GM23338 (cell line): Measurements from ENCODE around the gene SLC25A13. TPM values are rescaled to one million over a fixed set of nuclear protein-coding genes. Genes with fewer than 3 reads are reported as not detected.

Experiments
- ATAC-seq: fragments of 200-7000 bp; cut with Tn5 transposase; 3 replicates; pipeline ENCODE4 v1.9.1; 2020
- DNase-seq: peaks from one replicate; pipeline ENCODE4 v3.0.0-alpha.2; 2015; ENCODE audit warnings: low spot score
- H2AFZ ChIP-seq: fragments of 200-600 bp; sonication (generic); 2 replicates; pipeline ENCODE4 v1.8.0; 2016; ENCODE audit warnings: antibody characterized with exemption, mild to moderate bottlenecking, moderate library complexity
- H3F3A ChIP-seq: fragments of 200-600 bp; sonication (generic); replicated peaks from 2 replicates; pipeline ENCODE4 v1.8.0; 2017; ENCODE audit warnings: antibody characterized with exemption, mixed run types, low read depth
- H3K27ac ChIP-seq: fragments of 200-600 bp; sonication (generic); 2 replicates; pipeline ENCODE4 v1.6.1; 2016; ENCODE audit warnings: low read depth
- H3K27me3 ChIP-seq: fragments of 200-600 bp; sonication (generic); 2 replicates; pipeline ENCODE4 v1.8.0; 2016; ENCODE audit warnings: mild to moderate bottlenecking, mixed run types, moderate library complexity; ENCODE audit not compliant: insufficient read depth
- H3K36me3 ChIP-seq: fragments of 200-600 bp; sonication (generic); 2 replicates; pipeline ENCODE4 v1.8.0; 2016; ENCODE audit warnings: mild to moderate bottlenecking; ENCODE audit not compliant: insufficient read depth
- H3K4me1 ChIP-seq: fragments of 200-600 bp; sonication (generic); 2 replicates; pipeline ENCODE4 v1.8.0; 2016; ENCODE audit warnings: mild to moderate bottlenecking, moderate library complexity; ENCODE audit not compliant: insufficient read depth
- H3K4me2 ChIP-seq: fragments of 200-600 bp; sonication (generic); 2 replicates; pipeline ENCODE4 v1.7.1; 2017; ENCODE audit warnings: mixed run types
- H3K4me3 ChIP-seq: fragments of 200-600 bp; sonication (generic); 2 replicates; pipeline ENCODE4 v1.6.1; 2016; ENCODE audit warnings: mixed run types
- H3K79me2 ChIP-seq: fragments of 200-600 bp; sonication (generic); replicated peaks from 2 replicates; pipeline ENCODE4 v1.8.0; 2017; ENCODE audit warnings: mild to moderate bottlenecking; ENCODE audit not compliant: insufficient read depth
- H3K9me2 ChIP-seq: fragments of 200-600 bp; sonication (generic); 2 replicates; pipeline ENCODE4 v1.8.0; 2017; ENCODE audit not compliant: insufficient read depth
- H4K20me1 ChIP-seq: fragments of 200-600 bp; sonication (generic); replicated peaks from 2 replicates; pipeline ENCODE4 v1.8.0; 2017; ENCODE audit warnings: mild to moderate bottlenecking; ENCODE audit not compliant: insufficient read depth
- H3K27ac Mint-ChIP-seq: 2 replicates; pipeline ENCODE4 v1.8.0; 2020; ENCODE audit warnings: inconsistent platforms, mild to moderate bottlenecking, moderate library complexity, mixed read lengths
- H3K27me3 Mint-ChIP-seq: 3 replicates; pipeline ENCODE4 v1.8.0; 2022; ENCODE audit warnings: low read depth, mild to moderate bottlenecking, moderate library complexity, mixed read lengths, inconsistent platforms; ENCODE audit not compliant: insufficient read depth, poor library complexity
- H3K36me3 Mint-ChIP-seq: 3 replicates; pipeline ENCODE4 v1.8.0; 2021; ENCODE audit warnings: low read depth, mild to moderate bottlenecking, inconsistent platforms, moderate library complexity, mixed read lengths
- H3K4me1 Mint-ChIP-seq: 3 replicates; pipeline ENCODE4 v1.8.0; 2020; ENCODE audit warnings: mild to moderate bottlenecking, inconsistent platforms, mixed read lengths
- H3K4me3 Mint-ChIP-seq: 3 replicates; pipeline ENCODE4 v1.8.0; 2021; ENCODE audit warnings: moderate library complexity, mild to moderate bottlenecking, inconsistent platforms, mixed read lengths
- H3K9me3 Mint-ChIP-seq: 3 replicates; pipeline ENCODE4 v1.8.0; 2020; ENCODE audit warnings: moderate library complexity, mild to moderate bottlenecking, inconsistent platforms, mixed read lengths
- CREB1 ChIP-seq: fragments of 250-450 bp; sonication (Bioruptor Pico); IDR thresholded peaks from 2 replicates; pipeline ENCODE4 v1.5.0; 2020; ENCODE audit warnings: low read depth, mild to moderate bottlenecking, moderate library complexity
- EZH2 ChIP-seq: fragments of 200-600 bp; sonication (generic); IDR thresholded peaks from one replicate; pipeline ENCODE4 v1.8.0; 2017; ENCODE audit warnings: antibody characterized with exemption, mild to moderate bottlenecking, low read depth; ENCODE audit not compliant: unreplicated experiment
- EZH2phosphoT487 ChIP-seq: fragments of 200-600 bp; sonication (generic); IDR thresholded peaks from one replicate; pipeline ENCODE4 v1.8.1; 2018; ENCODE audit warnings: antibody characterized with exemption; ENCODE audit not compliant: unreplicated experiment
- JUNB ChIP-seq: IDR thresholded peaks from one replicate; pipeline ENCODE4 v1.6.1; 2016; ENCODE audit warnings: antibody characterized with exemption; ENCODE audit not compliant: unreplicated experiment
- NANOG ChIP-seq: IDR thresholded peaks from 2 replicates; pipeline ENCODE4 v1.6.1; 2016; ENCODE audit warnings: antibody characterized with exemption, borderline replicate concordance
- POLR2AphosphoS5 ChIP-seq: IDR thresholded peaks from 2 replicates; pipeline ENCODE4 v1.6.1; 2016; ENCODE audit warnings: antibody characterized with exemption, low read depth
- STAT1 ChIP-seq: IDR thresholded peaks from one replicate; pipeline ENCODE4 v1.6.1; 2016; ENCODE audit warnings: antibody characterized with exemption; ENCODE audit not compliant: unreplicated experiment
- ZNF114 ChIP-seq: fragments of 250-450 bp; sonication (Bioruptor Pico); IDR thresholded peaks from 2 replicates; pipeline ENCODE4 v1.5.0; 2020; ENCODE audit warnings: mild to moderate bottlenecking, moderate library complexity
- ZNF331 ChIP-seq: fragments of 250-450 bp; sonication (Bioruptor Pico); IDR thresholded peaks from 2 replicates; pipeline ENCODE4 v1.5.0; 2020; ENCODE audit warnings: low read depth, mild to moderate bottlenecking, moderate library complexity
- ZNF462 ChIP-seq: fragments of 250-450 bp; sonication (Bioruptor Pico); IDR thresholded peaks from 2 replicates; pipeline ENCODE4 v1.5.0; 2020; ENCODE audit warnings: mild to moderate bottlenecking, moderate library complexity
- polyA plus RNA-seq: library from polyadenylated mRNA; unstranded; fragments of >200 nt; fragmentation: Nextera tagmentation; extraction: Ambion mirVana; gene quantifications from 2 replicates; pipeline ENCODE4 v1.2.1, GENCODE V29; 2016
- total RNA-seq: library from RNA; depleted of rRNA; stranded (reverse); fragments of >200 nt; shearing (Covaris generic); gene quantifications from 2 replicates; pipeline ENCODE4 v1.2.3, GENCODE V29; 2014
- TF ChIP-seq, protein P1 (sequence below), 2 experiments: fragments of 200-600 bp in 1 of 2; sonication (generic) in 1 of 2; conservative IDR thresholded peaks; 2 replicates each; pipeline versions ENCODE4 v1.5.1 to v1.6.1; 2016 to 2017; ENCODE audit warnings: antibody characterized with exemption in 2 of 2, low read depth in 2 of 2, mild to moderate bottlenecking in 2 of 2, moderate library complexity in 1 of 2
- TF ChIP-seq, protein P2 (sequence below): IDR thresholded peaks from 2 replicates; pipeline ENCODE4 v1.6.1; 2016; ENCODE audit warnings: antibody characterized with exemption
- TF ChIP-seq, protein P3 (sequence below): IDR thresholded peaks from one replicate; pipeline ENCODE4 v1.6.1; 2018; ENCODE audit warnings: antibody characterized with exemption; ENCODE audit not compliant: unreplicated experiment

Gene SLC25A13
- total and polyA plus RNA-seq, 2 experiments from 2014 or later = 51.1 to 84.6 TPM

- Mint-ChIP-seq H3K27me3 (no peaks in the 10 kb centered on the region), H3K4me1 (peaks cover 11% of the 10 kb centered on the region), H3K27ac (no peak overlapping the region), H3K4me3 (no peak overlapping the region), H3K36me3 (peaks cover 6% of the 10 kb centered on the region; the same call in 1 of the 3 replicates), H3K9me3 (peaks cover 5% of the 10 kb centered on the region; the same call in 1 of the 3 replicates)
- Histone ChIP-seq H2AFZ (no peak overlapping the region), H4K20me1 (peaks cover 11% of the 10 kb centered on the region), H3K27me3 (no peaks in the 10 kb centered on the region), H3K36me3 (no peaks in the 10 kb centered on the region), H3K79me2 (peaks cover 34% of the 10 kb centered on the region), H3F3A (no peaks in the 10 kb centered on the region), H3K9me2 (no peaks in the 10 kb centered on the region), H3K4me3 (no peak overlapping the region), H3K4me1 (peaks cover 6% of the 10 kb centered on the region; the same call in 1 of the 2 replicates), H3K27ac (no peak overlapping the region), H3K4me2 (no peak overlapping the region)
- TF ChIP-seq ZNF331 (no peak), EZH2 (no peak), STAT1 (no peak), ZNF462 (CRISPR knock-in tag) (no peak), ZNF114 (CRISPR knock-in tag) (no peak), CREB1 (CRISPR knock-in tag) (no peak), NANOG (no peak), EZH2phosphoT487 (no peak), POLR2AphosphoS5 (no peak), JUNB (no peak)
- TF ChIP-seq, protein P1, sequence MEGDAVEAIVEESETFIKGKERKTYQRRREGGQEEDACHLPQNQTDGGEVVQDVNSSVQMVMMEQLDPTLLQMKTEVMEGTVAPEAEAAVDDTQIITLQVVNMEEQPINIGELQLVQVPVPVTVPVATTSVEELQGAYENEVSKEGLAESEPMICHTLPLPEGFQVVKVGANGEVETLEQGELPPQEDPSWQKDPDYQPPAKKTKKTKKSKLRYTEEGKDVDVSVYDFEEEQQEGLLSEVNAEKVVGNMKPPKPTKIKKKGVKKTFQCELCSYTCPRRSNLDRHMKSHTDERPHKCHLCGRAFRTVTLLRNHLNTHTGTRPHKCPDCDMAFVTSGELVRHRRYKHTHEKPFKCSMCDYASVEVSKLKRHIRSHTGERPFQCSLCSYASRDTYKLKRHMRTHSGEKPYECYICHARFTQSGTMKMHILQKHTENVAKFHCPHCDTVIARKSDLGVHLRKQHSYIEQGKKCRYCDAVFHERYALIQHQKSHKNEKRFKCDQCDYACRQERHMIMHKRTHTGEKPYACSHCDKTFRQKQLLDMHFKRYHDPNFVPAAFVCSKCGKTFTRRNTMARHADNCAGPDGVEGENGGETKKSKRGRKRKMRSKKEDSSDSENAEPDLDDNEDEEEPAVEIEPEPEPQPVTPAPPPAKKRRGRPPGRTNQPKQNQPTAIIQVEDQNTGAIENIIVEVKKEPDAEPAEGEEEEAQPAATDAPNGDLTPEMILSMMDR (conservative IDR thresholded peaks at IDR 0.05; ENCODE audit: low read depth in 2 of 2) = no peak
- TF ChIP-seq, protein P2, sequence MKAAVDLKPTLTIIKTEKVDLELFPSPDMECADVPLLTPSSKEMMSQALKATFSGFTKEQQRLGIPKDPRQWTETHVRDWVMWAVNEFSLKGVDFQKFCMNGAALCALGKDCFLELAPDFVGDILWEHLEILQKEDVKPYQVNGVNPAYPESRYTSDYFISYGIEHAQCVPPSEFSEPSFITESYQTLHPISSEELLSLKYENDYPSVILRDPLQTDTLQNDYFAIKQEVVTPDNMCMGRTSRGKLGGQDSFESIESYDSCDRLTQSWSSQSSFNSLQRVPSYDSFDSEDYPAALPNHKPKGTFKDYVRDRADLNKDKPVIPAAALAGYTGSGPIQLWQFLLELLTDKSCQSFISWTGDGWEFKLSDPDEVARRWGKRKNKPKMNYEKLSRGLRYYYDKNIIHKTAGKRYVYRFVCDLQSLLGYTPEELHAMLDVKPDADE = no peak
- TF ChIP-seq, protein P3, sequence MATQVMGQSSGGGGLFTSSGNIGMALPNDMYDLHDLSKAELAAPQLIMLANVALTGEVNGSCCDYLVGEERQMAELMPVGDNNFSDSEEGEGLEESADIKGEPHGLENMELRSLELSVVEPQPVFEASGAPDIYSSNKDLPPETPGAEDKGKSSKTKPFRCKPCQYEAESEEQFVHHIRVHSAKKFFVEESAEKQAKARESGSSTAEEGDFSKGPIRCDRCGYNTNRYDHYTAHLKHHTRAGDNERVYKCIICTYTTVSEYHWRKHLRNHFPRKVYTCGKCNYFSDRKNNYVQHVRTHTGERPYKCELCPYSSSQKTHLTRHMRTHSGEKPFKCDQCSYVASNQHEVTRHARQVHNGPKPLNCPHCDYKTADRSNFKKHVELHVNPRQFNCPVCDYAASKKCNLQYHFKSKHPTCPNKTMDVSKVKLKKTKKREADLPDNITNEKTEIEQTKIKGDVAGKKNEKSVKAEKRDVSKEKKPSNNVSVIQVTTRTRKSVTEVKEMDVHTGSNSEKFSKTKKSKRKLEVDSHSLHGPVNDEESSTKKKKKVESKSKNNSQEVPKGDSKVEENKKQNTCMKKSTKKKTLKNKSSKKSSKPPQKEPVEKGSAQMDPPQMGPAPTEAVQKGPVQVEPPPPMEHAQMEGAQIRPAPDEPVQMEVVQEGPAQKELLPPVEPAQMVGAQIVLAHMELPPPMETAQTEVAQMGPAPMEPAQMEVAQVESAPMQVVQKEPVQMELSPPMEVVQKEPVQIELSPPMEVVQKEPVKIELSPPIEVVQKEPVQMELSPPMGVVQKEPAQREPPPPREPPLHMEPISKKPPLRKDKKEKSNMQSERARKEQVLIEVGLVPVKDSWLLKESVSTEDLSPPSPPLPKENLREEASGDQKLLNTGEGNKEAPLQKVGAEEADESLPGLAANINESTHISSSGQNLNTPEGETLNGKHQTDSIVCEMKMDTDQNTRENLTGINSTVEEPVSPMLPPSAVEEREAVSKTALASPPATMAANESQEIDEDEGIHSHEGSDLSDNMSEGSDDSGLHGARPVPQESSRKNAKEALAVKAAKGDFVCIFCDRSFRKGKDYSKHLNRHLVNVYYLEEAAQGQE = no peak
- ATAC-seq = no peak
- no peak for DNase-seq
Observed at GRCh38 chr7:96216373-96216772, 105.5 kb downstream of the SLC25A13 start.
